Measurements from ENCODE around the gene CBX5.

- TF ChIP-seq CTCF (optimal IDR thresholded peaks at IDR 0.05 in 1 of 3, IDR thresholded peaks at IDR 0.05 in 1 of 3, conservative IDR thresholded peaks at IDR 0.05 in 1 of 3; ENCODE audit: extremely low read depth in 1 of 3, insufficient read depth in 2 of 3, low read length in 3 of 3) (no peak), EZH2 (IDR thresholded peaks at IDR 0.05; ENCODE audit: low read length) (no peak)
These were observed 80.0 kb downstream of the CBX5 start for GRCh38 chr12:54199917-54200316.

Data from keratinocyte (primary cell).